Spleen (tissue), 11 donors: ENCODE measurements around the gene MMP12. TPM values are rescaled to one million over a fixed set of nuclear protein-coding genes. Genes with fewer than 3 reads are reported as not detected.

Source experiments
- DNase-seq: peaks from one replicate; pipeline ENCODE4 v3.0.0-alpha.2; 2020
- H3K27ac ChIP-seq, 8 donors: fragments of 200-600 bp; sonication (generic) in 7 of 8; 1 replicate in 4 of 8; 2 replicates in 4 of 8; pipeline versions ENCODE4 v1.5.0 to v1.8.0; 2016 to 2021; ENCODE audit warnings: inconsistent platforms in 4 of 8, mild to moderate bottlenecking in 4 of 8, moderate library complexity in 1 of 8
- H3K27me3 ChIP-seq, 7 donors: fragments of 200-600 bp; sonication (generic) in 6 of 7; replicated peaks in 1 of 7; 1 replicate in 4 of 7; 2 replicates in 3 of 7; pipeline versions ENCODE4 v1.5.0 to v1.8.0; 2016 to 2021; ENCODE audit warnings: inconsistent platforms in 3 of 7, mild to moderate bottlenecking in 1 of 7
- H3K36me3 ChIP-seq, 6 donors: fragments of 200-600 bp; sonication (generic) in 5 of 6; 1 replicate in 4 of 6; 2 replicates in 2 of 6; pipeline versions ENCODE4 v1.5.0 to v1.8.0; 2016 to 2021; ENCODE audit warnings: inconsistent platforms in 2 of 6
- H3K4me1 ChIP-seq, 6 donors: fragments of 200-600 bp; sonication (generic) in 5 of 6; 1 replicate in 3 of 6; 2 replicates in 3 of 6; pipeline versions ENCODE4 v1.5.0 to v1.8.0; 2016 to 2021; ENCODE audit warnings: inconsistent platforms in 3 of 6
- H3K4me3 ChIP-seq, 8 donors: fragments of 200-600 bp; sonication (generic) in 7 of 8; 1 replicate in 4 of 8; 2 replicates in 4 of 8; pipeline versions ENCODE4 v1.5.0 to v1.8.0; 2016 to 2021; ENCODE audit warnings: inconsistent platforms in 4 of 8, mild to moderate bottlenecking in 4 of 8, moderate library complexity in 2 of 8
- H3K9me3 ChIP-seq, 8 donors: fragments of 200-600 bp; sonication (generic) in 7 of 8; 1 replicate in 4 of 8; 2 replicates in 4 of 8; pipeline versions ENCODE4 v1.5.0 to v1.8.0; 2016 to 2021; ENCODE audit warnings: inconsistent platforms in 4 of 8
- POLR2A ChIP-seq, 3 donors: fragments of 450-650 bp; IDR thresholded peaks; one replicate each; pipeline ENCODE4 v1.5.1; 2017; ENCODE audit warnings: antibody characterized with exemption in 3 of 3, mild to moderate bottlenecking in 1 of 3
- POLR2AphosphoS5 ChIP-seq, 3 donors: sonication (generic); formaldehyde crosslinking; IDR thresholded peaks; one replicate each; pipeline ENCODE4 v1.5.1; 2017; ENCODE audit warnings: antibody characterized with exemption in 3 of 3
- WGBS, 5 donors: extraction: QIAGEN DNeasy Blood & Tissue Kit in 3 of 5; methylation state at CpG; one replicate each; pipeline versions ENCODE4 v1.1.5 to v1.1.7; 2013 to 2018; 5-methylcytosine and 5-hydroxymethylcytosine counted together
- intact Hi-C: fragments of 100-400 bp; cut with DNase I; formaldehyde crosslinking; loops from one replicate; pipeline ENCODE4 v1.15.0; 2023; ENCODE audit warnings: low total_unique reads
- polyA plus RNA-seq, 3 donors: library from polyadenylated mRNA; stranded (reverse); fragments of 200-250 nt; gene quantifications; one replicate each; pipeline ENCODE4 v1.2.1, GENCODE V29; 2013
- total RNA-seq, 7 donors: library from RNA; depleted of rRNA in 3 of 7; stranded (reverse); fragments of >200 nt in 3 of 7; fragmentation: NEBNext Ultra II Directional in 4 of 7; extraction: Animal tissue kit (Norgen Biotek cat#: 25700) in 4 of 7; gene quantifications; one replicate each; pipeline versions ENCODE4 v1.1.0 to v1.2.1, GENCODE V29; 2016 to 2021
- TF ChIP-seq, protein P1 (sequence below), 11 experiments: fragments of 200-600 bp in 7 of 11; fragments of 450-650 bp in 4 of 11; sonication (generic) in 4 of 11; IDR thresholded peaks in 8 of 11; conservative IDR thresholded peaks in 3 of 11; 1 replicate in 7 of 11; 2 replicates in 4 of 11; pipeline versions ENCODE4 v1.4.0 to v1.8.0; 2016 to 2021; ENCODE audit warnings: antibody characterized with exemption in 11 of 11, inconsistent platforms in 4 of 11, mild to moderate bottlenecking in 1 of 11
- donor health status: healthy with polysubstance abuse.
- donor health status: DM: no; HTN: no; CAD: no; lungs with moderate emphysema.
- donor health status: DM: no; HTN: no; CAD: no.
- donor health status: Bipolar disorder and iron deficiency.
- donor health status: healthy.
- donor health status: DM: no; HTN: no; CAD: no.
- donor health status: DM: yes; HTN: yes; CAD: no.

MMP12 gene
- total and polyA plus RNA-seq, 10 donors = 0.52 to 64.9 (median 4.8) TPM

DNA sequence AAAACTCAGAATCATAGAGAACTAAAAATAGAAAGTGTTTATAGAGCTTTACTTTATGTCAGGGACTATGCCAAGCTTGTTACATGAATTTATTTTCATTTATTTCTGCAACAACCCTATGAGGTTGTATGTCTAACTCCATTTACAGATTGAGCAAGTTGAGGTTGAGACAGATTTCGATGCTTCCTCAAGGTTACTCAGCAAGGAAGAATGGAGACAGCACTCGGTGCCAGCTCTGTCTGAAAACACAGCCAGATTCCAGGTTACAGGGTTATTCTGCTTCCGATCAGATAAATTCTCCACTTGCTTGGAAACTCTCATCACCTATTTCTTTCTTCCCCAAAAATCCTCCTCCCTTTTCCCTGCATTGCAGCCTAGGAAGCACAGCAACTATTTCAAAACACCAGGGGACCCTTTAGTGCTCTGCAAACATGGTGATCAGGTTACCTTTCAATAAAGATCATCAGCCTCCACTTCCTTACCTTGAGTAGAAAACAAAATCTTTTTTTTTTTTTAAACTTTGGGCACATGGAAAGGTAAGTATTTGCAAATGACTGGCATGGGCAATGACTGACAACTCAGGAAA, 38.4 kb downstream of the MMP12 start:
- no peak for TF ChIP-seq POLR2A (IDR thresholded peaks at IDR 0.05)
- no peak for TF ChIP-seq POLR2AphosphoS5 (IDR thresholded peaks at IDR 0.05)
- TF ChIP-seq, protein P1, sequence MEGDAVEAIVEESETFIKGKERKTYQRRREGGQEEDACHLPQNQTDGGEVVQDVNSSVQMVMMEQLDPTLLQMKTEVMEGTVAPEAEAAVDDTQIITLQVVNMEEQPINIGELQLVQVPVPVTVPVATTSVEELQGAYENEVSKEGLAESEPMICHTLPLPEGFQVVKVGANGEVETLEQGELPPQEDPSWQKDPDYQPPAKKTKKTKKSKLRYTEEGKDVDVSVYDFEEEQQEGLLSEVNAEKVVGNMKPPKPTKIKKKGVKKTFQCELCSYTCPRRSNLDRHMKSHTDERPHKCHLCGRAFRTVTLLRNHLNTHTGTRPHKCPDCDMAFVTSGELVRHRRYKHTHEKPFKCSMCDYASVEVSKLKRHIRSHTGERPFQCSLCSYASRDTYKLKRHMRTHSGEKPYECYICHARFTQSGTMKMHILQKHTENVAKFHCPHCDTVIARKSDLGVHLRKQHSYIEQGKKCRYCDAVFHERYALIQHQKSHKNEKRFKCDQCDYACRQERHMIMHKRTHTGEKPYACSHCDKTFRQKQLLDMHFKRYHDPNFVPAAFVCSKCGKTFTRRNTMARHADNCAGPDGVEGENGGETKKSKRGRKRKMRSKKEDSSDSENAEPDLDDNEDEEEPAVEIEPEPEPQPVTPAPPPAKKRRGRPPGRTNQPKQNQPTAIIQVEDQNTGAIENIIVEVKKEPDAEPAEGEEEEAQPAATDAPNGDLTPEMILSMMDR (IDR thresholded peaks at IDR 0.05 in 8 of 11, conservative IDR thresholded peaks at IDR 0.05 in 3 of 11) = no peak
- Histone ChIP-seq H3K4me3 (no peak overlapping the region), H3K4me1 (no peaks in the 10 kb centered on the region), H3K27ac (no peak overlapping the region), H3K9me3 (no peaks in the 10 kb centered on the region), H3K36me3 (no peaks in the 10 kb centered on the region), H3K27me3 (peaks cover 0 to 15% (median 0%) of the 10 kb centered on the region in 7 donors)
- WGBS, 5 donors = 63 to 69% (median 67%) methylated on average over 3 of the region's 3 CpGs
- no peak for DNase-seq
- intact Hi-C loops = no loop called here

DNA sequence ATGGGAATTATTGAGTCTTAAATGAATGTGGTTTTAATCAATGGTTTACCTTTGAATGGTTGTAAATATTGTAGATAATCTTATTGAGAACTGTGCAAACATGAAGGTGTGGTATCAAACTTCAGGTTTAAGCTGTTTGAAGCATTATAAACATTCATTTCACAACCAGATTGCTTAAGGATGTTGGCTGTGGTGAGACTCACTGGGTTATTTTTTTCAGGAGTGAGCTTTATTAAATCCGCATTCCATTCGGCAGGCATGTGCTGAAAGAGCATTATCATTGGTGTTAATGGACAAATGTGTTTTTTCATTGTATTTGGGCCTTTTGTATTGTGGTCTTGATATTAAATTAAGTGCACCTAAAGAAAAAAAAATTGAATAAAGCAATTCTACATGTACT, 41.1 kb downstream of the MMP12 start:
- Histone ChIP-seq H3K4me1 (no peaks in the 10 kb centered on the region), H3K27ac (no peak overlapping the region), H3K4me3 (no peak overlapping the region), H3K9me3 (no peaks in the 10 kb centered on the region), H3K27me3 (peaks cover 0 to 39% (median 0%) of the 10 kb centered on the region in 7 donors), H3K36me3 (no peaks in the 10 kb centered on the region)
- DNase-seq = no peak
- TF ChIP-seq, protein P1 (IDR thresholded peaks at IDR 0.05 in 8 of 11, conservative IDR thresholded peaks at IDR 0.05 in 3 of 11) = no peak
- TF ChIP-seq POLR2A (IDR thresholded peaks at IDR 0.05) (no peak), POLR2AphosphoS5 (IDR thresholded peaks at IDR 0.05) (no peak)
- 84 to 96% (median 94%) methylated on average over 2 of the region's 2 CpGs for WGBS, 5 donors
- intact Hi-C loops = no loop called here

DNA sequence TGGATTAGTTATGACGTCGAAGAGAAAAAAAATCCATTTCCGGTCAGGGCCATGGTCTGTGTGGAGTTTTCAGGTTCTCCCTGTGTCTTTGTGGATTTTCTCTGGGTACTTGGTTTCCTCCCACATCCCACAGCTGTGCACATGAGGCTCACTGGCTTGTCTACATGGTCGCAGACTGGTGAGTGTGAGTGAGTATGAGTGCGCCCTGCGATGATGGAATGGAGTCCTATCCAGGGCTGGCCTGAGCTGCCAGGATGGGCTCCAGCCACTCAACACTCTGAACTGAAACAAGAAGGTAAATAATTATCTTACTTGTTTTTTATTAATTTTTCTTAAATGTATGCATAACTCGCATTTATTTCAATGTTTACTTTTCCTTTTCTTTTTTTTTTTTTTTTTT, 42.2 kb downstream of the MMP12 start:
- H3K4me1 ChIP-seq = no peaks in the 10 kb centered on the region
- no peak for DNase-seq
- WGBS, 5 donors = 91 to 94% (median 93%) methylated on average over 7 of the region's 7 CpGs
- H3K36me3 ChIP-seq = no peaks in the 10 kb centered on the region
- H3K4me3 ChIP-seq = no peak overlapping the region
- no peaks in the 10 kb centered on the region for H3K9me3 ChIP-seq
- no peak for TF ChIP-seq POLR2AphosphoS5 (IDR thresholded peaks at IDR 0.05)
- H3K27ac ChIP-seq = no peak overlapping the region
- intact Hi-C loops = no loop called here
- peaks cover 0 to 39% (median 0%) of the 10 kb centered on the region in 7 donors for H3K27me3 ChIP-seq

DNA sequence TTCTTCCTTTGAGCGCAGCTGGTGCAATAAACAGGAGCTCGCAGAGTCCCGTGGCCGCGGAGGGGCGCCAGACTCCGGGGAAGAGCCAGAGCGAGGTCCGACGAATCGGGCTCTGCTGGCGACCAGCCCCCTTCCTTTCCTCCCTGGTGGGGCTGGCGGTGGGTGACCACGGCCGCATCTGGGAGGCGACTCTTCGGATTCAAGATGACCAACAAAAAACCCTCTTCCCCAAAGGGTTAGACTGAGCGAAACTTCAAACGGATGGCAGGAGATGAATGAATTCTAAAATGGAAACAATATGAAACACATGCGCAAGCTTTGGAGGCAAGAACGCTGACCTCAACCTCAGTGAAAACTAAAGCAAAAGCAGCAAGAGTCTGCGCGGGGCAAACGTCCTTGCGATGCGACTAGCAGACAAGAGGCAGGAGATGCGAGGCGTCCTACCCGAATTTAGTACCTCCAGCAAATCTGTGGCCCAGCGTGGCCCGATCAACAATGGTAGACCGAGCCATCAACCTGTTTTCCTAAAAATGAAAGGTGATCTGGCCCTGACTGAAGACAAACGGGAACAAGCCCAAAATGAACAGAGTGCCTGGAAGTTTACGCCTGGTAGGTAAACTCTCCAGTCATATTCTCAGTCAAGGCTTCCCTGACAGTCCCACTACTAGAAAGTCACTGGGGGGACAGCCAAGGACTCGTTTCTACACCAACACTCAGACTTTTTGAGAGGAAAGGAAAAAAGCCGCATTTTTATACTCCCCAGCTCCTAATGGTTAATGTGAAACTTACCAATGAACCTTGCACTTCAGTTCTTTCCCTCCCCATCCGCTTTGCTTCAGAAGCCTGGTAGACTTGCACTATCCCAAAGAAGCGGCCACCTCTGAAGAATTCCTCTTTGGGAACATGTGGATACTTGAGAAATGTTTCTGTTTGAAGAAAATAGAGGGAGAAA, 43.0 kb downstream of the MMP12 start:
- H3K4me3 ChIP-seq = no peak overlapping the region
- WGBS, 5 donors = 42 to 56% (median 42%) methylated on average over 37 to 38 of the region's 38 CpGs
- intact Hi-C loops = no loop called here

DNA sequence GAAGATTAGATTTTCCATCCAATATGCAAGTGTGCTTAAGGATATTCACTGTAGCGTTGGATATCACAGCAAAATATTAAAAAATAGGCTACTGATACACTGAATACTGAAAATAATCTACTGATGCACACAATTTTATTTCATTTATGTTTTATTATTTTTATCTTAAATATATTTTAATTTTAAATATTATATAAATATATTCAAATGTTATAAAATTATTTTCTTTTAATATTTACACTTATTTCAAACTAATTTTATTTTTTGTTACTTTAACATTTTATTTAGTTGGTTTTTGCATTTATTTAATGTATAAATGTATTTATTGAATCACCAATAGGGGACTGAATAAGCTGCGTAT, 43.7 kb downstream of the MMP12 start:
- intact Hi-C loops = no loop called here
- H3K36me3 ChIP-seq = no peaks in the 10 kb centered on the region
- no peak overlapping the region for H3K27ac ChIP-seq
- H3K4me1 ChIP-seq = no peaks in the 10 kb centered on the region
- no peak for TF ChIP-seq POLR2A (IDR thresholded peaks at IDR 0.05)
- TF ChIP-seq, protein P1 (IDR thresholded peaks at IDR 0.05 in 8 of 11, conservative IDR thresholded peaks at IDR 0.05 in 3 of 11) = no peak
- no peak for TF ChIP-seq POLR2AphosphoS5 (IDR thresholded peaks at IDR 0.05)
- peaks cover 0 to 41% (median 0%) of the 10 kb centered on the region in 7 donors for H3K27me3 ChIP-seq
- DNase-seq = no peak
- 47 to 59% (median 56%) methylated on average over 2 of the region's 2 CpGs for WGBS, 5 donors
- H3K4me3 ChIP-seq = no peak overlapping the region
- peaks cover 0 to 3% (median 0%) of the 10 kb centered on the region in 8 donors for H3K9me3 ChIP-seq

More for the DNA sequence above, 43.0 kb downstream of the MMP12 start:
- Histone ChIP-seq H3K9me3 (no peaks in the 10 kb centered on the region), H3K36me3 (no peaks in the 10 kb centered on the region), H3K27me3 (peaks cover 0 to 39% (median 0%) of the 10 kb centered on the region in 7 donors), H3K4me1 (no peaks in the 10 kb centered on the region), H3K27ac (no peak overlapping the region)
- no peak for DNase-seq
- TF ChIP-seq POLR2A (IDR thresholded peaks at IDR 0.05) (no peak), POLR2AphosphoS5 (IDR thresholded peaks at IDR 0.05) (peak in 1 of 3 donors; percentile 38)
